HG02840 (cell line): ENCODE data around the gene CCDC188.

Experiments
- ATAC-seq: cut with Tn5 transposase; IDR thresholded peaks from one replicate; pipeline ENCODE4 v1.9.1; 2021; ENCODE audit warnings: mild to moderate bottlenecking, moderate library complexity, moderate number of reproducible peaks; ENCODE audit not compliant: unreplicated experiment, low FRiP score

The CCDC188 gene

DNA sequence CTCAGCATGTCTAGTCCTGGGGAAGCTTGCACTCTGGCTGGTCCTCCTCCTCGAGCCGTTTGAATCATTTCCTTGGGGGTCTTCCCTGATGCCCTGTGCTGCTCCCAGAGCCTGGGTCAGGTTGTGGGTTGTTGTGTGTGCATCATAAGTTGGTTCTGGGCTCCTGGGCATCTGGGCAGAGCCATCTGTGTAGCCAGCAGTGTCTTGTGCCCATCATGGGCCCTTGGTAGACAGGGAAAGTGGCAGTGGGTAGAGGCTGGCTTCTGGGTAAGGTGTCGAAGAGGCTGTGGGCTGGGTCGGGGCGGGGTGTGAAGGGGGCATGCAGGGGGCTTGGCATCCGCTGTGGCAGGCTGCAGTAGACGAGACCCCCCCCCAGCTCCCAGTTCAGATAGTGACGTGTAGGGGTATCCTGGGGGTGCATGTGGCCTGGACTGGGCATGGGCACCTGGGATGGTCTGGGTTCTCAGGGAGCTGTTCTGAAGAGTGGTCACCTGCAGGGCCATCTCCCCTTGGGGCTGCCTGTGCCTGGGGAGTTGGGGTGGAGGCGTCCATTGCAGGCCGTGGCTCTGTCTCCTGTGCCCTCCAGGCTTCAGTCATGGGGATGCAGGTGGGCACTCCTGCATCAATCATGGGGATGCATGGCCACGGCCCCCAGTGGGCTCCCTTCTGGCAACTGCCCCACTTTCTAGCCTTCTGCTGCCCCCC lies 26.6 kb downstream of the CCDC188 start:
- no peak for ATAC-seq

DNA sequence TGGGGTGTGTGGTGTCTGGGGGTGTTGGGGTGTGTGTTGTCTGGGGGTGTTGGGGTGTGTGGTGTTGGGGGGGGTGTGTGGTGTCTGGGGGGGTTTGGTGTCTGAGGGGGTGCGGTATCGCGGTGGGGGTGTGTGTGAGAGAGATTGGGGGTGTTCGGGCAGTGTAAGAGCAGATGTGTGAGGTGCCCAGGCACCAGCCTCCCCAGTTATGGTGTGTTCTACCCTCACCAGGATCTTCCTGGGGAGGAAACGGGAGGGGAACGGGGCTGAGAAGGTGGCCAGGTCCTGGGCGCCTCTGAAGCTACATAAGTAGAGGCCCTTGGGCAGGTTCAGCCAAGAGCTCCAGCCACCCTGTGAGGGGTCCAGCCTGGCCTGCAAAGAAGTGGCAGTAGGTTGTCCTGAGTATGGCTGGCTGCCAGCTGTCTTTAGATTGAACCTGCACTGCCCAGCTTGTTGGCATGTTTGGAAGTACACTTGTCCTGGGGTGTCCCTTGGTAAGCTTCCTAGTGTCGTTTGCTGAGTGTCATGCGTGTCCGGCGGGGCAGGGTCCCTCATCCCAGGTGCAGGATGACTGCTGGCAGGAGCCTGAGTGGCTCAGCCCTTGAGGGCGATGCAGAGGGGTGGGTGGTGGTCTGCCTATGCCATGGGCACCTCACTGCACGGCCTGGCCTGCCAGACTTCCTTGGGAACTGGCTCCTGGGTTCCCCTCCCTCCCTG lies 27.3 kb downstream of the CCDC188 start:
- no peak for ATAC-seq

- ATAC-seq: no peak
Measured at GRCh38 chr22:20121856-20122415, 28.9 kb downstream of the CCDC188 start.

DNA sequence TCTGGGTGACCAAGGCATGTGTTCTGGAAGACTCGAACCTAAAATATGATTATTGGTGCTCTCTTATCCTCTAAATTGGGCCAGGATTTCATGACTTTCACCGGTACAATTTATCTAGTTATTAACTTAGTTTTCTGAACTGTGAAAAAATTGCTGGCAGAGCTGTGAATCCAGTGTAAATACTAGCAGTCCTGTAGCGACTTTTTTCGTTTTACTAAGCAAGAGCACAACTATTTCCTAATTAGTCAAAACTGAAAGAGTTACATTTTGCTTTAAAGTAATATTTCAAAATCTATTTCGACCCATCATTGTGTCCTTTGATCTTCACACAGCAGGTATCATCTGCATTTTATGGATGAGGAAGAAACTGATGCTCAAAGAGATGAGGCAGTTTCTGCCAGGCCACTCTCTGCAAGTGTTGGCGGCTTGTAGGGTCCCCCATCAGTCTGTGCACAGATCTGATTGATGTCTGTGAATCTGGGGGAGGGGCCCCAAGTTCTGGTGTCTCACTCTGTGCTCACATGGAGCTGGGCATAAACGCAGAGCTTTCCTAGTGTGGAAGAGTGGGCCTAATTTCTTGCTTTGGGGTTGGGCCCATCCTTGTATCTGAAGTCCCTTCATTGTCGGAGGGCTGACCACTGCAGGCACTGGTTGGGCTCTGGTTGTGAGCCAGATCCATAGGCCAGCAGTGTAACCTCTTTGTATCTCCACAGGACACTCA lies 32.4 kb downstream of the CCDC188 start:
- ATAC-seq: no peak

DNA sequence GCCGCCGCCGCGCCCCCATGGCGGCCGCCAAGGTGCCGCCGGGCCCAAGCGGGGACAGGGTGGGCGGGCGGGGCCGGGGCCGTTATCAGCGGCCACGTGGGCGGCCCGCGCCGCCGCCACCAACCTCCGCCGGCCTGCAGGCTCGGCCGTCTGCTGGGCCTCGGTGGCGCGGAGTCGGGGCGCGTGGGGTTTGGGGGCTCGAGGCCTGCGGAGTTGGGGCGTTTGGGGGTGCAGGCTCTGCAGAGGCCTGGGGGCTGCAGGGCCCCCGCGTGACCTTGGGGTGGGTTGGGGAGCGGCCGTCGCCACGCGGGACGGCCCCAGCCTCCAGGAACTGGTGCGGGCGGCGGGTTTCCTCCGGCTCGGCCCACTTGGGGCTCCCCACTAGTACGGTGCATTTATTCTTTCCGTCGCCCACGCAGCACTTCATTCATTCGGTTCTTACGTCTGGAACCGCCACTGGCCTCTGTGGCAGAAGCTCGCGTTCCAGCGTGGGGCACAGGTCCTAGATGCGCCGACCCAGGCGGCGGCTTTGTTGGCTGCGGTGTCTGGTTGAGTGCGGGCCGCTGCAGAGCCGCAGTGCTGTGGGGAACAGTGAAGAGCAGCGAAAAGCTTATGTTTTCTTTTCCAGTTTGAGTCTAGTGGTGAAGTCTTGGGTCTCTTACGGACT lies 33.1 kb downstream of the CCDC188 start:
- peak; percentile 11 for ATAC-seq

- ATAC-seq: peak; percentile 82
Measured at GRCh38 chr22:20116951-20117632, 33.8 kb downstream of the CCDC188 start, which contains the start of gene TRMT2A. TRMT2A (minus strand) TSS chr22:20117226; CDS start chr22:20116906, 320 bp downstream.

DNA sequence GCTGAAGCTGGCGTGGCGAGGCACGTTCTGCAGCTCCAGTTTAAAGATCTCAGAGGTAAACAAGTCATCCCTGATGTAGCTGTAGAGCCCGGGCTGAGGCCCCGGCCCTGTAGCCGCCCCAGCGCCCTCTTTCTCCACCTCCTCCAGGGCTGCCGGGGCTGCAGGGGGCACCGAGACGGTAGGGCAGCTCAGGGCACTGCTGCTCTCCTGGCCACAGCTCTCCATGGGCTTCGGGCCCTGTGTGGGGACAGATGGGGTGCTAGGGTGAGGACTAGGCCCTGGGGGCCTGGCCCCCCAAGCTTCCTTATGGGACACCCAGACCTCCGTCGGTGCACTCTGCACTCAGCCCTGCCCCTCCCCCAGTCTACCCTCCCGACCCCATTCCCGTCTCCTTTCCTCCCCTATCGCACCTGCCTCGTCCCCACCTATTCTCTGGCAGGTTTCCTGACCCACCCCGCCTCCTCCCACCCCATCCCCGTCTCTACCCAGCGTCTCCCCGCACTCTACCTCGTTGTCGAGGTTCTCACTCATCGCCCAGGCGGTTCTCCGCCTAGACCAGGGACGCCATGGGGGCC lies 34.4 kb downstream of the CCDC188 start:
- ATAC-seq: no peak

DNA sequence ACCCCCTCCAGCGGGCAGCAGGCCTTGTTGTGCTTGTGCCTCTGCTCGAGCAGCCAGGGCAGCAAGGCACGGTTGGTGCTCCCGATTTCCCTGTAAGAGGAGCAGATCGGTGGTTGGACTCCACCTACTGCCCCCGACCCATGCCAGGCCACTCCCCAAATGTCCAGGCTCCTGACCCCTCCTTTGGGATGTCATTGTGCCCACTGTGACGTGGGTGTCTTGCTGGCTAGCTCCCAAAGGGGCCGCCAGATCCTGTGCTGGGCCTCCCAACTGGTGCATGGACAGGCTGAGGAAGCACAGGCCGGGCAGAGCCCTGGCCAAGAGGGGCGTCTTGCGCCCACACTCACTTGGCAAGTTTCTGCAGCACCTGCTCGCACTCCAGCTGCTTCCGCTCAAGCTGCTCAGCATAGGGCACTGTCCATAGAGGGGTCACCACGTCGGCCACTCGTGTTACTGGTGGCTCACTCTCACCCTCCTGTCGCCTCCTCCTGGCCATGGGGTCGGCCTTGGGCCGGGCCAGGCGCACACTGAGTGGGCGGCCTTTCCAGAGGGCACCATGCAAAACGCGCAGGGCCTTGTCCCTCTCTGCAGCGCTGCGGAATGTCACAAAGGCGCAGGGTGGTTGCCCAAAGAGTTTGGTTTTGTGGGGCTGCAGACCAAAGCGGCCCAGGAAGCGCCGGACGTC lies 35.0 kb downstream of the CCDC188 start, which contains the start of gene RANBP1:
TSS of gene RANBP1 (plus strand) at position 414 of the 685 bp plus-strand sequence. CDS start at position 495, 81 bp downstream.
- ATAC-seq: no peak

DNA sequence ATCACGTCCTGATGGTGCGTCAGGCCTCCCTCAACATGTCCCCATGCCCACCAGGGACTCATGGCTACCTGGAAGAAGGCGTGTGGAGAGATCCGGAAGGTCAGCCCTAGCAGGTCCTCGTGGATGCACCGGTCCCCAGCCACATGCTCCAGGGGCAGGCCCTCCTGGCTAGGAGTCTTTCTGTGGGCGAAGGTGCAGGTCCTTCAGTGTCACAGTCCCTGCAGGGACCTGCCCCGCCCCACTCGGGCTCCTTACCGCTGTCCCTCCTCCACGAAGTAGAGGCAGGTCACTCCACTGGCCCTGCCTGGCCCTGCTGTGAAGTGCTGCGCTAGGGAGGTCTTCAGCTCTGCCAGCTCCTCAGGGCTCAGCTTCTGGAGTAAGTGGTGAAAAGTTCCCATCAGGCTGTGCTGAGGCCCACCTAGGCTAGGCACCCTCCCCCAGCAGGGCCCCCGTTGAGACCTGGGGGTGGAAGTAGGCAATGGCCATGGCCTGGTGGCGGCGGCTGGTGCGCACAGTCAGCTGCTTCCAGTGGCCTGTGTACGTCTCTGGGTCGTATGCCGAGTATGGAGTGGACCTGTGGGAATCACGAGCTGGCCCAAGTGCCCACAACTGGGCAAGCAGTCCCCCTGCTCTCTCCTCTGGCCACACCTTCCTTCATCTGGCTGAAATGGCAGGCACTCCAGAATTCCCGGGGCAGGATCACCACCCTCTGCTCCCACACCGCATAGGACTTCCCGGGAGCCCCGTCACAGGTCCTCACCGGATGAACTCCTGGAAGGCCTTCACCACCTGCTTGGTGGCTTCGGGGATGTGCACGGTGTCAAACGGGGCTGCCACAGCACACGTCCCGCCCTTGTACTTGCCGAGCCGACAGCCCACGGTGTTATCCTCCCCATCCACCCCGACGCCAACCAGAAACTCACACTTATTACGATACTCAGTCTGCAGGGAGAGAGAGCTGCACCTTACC lies 36.1 kb downstream of the CCDC188 start:
- ATAC-seq: no peak

GRCh38 chr22:20113551-20114310 lies 37.1 kb downstream of the CCDC188 start:
- no peak for ATAC-seq

DNA sequence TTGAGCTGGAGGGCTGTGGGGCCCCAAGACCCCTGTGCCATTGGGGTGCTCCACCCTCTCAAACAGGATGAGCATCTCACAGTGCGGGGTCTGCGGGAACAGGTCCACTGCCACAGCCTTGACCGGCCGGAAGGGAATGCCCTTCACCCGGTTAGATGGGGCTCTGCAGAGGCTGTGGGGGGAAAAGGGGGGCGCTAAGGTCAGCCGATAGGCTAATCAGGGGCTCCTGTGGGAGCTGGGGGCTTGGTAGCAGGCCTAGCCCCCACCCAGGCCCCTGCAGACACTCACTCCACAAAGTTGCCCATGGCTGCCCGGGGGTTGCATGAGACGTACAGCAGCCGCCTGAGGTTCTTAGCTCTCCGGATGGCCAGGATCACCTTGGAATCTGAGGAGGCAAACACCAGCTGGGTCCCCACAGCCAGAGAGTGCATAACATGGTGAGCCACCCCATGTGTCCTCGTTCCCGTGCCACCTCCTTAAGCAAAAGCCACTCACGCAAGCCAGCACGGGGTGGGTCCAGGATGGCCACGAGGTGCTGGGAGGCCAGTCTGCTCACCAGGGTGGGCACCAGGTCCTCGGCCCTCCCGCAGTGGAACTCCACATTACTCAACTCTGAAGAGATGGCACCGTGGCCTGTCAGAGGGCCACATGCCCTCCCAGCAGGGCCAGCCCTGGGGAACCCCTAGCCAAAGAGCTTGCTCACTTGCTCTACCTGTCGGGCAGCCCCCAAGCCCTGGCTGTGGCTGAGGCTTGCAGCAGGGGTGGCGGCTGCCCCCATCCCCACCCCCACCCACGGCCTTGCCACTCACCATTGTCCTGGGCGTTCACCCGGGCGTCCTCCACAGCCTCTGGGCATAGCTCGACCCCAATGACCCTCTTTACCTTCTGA lies 38.0 kb downstream of the CCDC188 start:
- no peak for ATAC-seq

DNA sequence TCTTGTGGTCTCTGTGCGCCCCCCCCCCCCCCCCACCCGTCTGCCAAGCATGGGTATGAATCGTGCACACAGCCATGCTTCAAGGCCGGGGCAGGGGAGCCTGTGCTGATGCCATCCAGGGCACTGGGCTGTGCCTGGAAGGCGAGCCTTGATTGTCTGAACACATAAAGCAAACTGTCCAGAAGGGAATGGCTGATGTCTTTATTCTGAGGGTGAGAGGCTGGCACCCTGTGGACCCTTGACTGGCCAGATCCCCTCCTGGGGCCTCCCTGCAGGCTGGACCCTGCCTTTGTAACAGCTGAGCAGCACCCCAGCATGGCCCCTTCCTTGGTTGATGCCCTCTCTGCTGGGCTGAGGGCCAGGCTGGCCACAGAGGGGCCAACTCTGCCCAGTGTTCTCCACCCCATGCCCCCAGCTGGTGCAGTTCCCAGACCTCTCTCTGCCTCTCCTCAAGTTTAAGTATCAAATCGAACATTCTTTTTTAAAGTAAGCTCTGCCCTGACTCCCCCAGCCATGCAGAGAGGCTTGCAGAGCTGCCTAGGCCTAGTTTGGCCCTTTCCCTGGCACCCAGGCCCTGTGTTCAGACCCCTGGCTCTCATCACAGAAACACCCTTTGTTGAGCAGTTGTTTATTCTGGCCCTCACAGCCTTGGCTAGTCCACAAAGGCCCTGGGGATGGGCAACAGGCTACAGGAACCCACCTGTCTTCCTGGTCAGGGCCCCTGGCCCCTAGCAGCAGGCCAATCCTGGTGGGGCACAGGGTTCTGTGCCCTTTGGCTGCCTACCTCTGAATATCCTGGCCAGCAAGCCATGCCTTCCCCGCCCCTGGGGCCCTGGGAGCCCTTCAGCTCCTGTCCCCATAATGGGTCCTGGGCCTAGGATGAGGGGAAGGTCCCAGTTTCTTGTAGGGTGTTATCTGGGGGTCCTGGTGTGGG lies 38.9 kb downstream of the CCDC188 start:
- ATAC-seq: no peak

DNA sequence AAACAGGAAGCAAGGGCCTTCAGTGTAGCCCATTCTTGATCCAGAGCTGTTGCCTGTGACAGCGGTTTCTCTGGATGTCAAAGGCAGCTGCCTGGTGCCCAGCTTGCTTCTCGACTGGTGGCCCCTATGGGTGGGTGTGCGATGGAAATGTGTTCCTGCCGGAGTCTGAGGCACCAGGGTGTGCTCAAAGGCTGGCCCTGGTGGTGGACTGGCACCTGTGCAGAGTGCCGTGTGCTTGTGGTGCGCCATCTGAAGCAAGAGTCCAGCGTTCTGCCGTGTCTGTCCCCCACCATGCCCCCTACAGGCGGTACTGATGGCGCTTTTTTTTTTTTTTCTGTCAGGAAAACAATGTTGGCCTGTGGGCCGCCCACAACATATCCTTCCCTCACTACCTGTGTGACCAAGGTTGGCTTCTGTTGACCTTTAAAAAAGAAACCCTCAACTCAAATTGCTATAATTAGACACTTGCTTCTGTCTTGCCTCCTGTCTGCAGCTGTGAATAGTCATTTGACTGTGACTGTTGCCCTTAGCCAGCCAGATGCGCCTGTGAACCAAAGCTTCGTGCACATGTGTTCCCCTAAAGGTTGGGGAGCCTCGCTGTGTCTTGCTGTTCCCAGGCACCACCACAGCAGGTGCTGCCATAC lies 39.7 kb downstream of the CCDC188 start:
- ATAC-seq: no peak

- no peak for ATAC-seq
Measured at GRCh38 chr22:20110359-20110985, 40.4 kb downstream of the CCDC188 start.
